ENCODE results near the gene DLGAP1.
A peak's percentile ranks its signal among the peaks of the same experiment; 100 is the strongest.

Gene DLGAP1

DNA sequence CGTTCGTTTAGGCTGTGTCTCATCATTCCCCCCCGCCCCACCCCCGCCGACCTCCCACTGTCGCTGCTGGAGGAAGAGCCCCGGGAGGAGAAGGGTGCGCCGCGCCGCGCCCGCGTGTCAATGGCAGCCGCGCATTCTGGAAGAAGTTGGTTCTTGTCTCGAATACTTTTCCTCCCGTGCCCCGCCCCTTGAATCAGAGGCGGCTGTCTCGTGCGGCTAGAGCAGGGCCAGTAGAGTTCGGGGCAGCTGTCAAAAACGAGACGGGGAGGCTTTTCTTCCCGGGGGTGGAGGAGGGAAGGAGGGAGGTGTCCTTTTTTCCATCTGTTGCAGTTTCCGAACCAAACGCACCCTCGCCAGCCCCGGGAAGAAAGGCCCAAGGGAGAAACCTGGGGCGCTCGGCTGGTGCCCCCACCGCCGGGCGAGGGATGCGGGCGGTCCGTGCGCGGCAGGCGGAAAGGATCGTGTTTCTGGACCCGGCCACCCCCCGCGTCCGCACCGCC lies 1005.5 kb downstream of the DLGAP1 start (continued):
- TF ChIP-seq, protein P1, sequence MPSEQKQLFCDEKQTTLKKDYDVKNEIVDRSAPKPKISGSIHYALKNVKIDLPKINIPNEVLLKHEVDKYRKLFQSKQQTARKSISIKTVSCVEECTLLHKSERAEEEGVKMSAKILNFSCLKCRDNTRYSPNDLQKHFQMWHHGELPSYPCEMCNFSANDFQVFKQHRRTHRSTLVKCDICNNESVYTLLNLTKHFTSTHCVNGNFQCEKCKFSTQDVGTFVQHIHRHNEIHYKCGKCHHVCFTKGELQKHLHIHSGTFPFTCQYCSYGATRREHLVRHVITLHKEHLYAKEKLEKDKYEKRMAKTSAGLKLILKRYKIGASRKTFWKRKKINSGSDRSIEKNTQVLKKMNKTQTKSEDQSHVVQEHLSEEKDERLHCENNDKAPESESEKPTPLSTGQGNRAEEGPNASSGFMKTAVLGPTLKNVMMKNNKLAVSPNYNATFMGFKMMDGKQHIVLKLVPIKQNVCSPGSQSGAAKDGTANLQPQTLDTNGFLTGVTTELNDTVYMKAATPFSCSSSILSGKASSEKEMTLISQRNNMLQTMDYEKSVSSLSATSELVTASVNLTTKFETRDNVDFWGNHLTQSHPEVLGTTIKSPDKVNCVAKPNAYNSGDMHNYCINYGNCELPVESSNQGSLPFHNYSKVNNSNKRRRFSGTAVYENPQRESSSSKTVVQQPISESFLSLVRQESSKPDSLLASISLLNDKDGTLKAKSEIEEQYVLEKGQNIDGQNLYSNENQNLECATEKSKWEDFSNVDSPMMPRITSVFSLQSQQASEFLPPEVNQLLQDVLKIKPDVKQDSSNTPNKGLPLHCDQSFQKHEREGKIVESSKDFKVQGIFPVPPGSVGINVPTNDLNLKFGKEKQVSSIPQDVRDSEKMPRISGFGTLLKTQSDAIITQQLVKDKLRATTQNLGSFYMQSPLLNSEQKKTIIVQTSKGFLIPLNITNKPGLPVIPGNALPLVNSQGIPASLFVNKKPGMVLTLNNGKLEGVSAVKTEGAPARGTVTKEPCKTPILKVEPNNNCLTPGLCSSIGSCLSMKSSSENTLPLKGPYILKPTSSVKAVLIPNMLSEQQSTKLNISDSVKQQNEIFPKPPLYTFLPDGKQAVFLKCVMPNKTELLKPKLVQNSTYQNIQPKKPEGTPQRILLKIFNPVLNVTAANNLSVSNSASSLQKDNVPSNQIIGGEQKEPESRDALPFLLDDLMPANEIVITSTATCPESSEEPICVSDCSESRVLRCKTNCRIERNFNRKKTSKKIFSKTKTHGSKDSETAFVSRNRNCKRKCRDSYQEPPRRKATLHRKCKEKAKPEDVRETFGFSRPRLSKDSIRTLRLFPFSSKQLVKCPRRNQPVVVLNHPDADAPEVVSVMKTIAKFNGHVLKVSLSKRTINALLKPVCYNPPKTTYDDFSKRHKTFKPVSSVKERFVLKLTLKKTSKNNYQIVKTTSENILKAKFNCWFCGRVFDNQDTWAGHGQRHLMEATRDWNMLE (tag by site-specific recombination; conservative IDR thresholded peaks at IDR 0.05; ENCODE audit: low read depth): no peak
- peak; percentile 61 for TF ChIP-seq KLF8 (tag by site-specific recombination; IDR thresholded peaks at IDR 0.05)

DNA sequence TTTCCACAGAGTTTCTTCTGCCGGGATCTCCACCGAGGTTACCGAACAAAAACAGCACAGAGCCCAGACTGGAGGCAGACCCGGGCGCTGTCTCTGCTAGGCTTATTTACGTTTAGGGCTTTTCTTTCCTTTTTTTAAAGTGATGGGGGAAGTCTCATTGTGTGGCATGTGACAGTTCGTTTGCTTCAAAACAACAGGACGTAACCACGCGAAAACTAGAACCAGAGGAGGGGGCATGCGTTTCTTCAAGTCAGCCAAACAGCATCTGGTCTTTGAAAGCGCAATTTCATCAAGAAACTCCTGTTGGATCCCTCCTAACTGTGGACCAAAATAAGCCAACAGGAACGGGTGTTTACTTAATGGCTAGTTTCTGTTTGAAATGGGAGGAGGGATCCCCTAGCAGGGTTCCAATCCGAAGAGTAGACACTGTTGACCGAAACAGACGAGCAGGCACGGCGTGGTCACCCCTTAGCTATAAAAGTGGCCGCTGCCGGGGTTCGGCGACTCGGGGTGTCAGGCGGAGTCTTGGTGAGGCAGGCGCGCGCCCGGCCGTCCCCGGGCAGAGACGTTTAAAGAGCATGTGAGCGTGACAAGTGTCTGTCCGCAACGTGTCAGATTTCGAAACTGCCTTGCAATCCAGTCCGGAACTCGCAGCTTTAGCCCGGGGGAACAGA lies 1006.1 kb downstream of the DLGAP1 start:
- H3K9me3 ChIP-seq (ENCODE audit: control insufficient read depth, insufficient read depth, low read depth, low read length): no peaks in the 10 kb centered on the region
- peak overlapping the region; percentile 98 for H3K27ac ChIP-seq (ENCODE audit: extremely low read depth, low read depth, low read length)
- ChIA-PET POLR2A (interaction anchor here (1.0 to 4.0 kb wide), 12 partner anchors 15 to 201 kb away, joined by 3 to 31 read pairs (median 8); partner anchors contain the start of gene MYL12A), CTCF (interaction anchor here (0.6 to 3.4 kb wide), 4 partner anchors 126 to 217 kb away, joined by 3 to 18 read pairs (median 3); no protein-coding TSS in a partner anchor)
- H3K4me1 ChIP-seq (ENCODE audit: control insufficient read depth, insufficient read depth, low read length): peaks cover 5% of the 10 kb centered on the region
- H3K4me3 ChIP-seq (ENCODE audit: low read depth, low read length): peak overlapping the region; percentile 56
- H3K36me3 ChIP-seq (ENCODE audit: control insufficient read depth in 2 of 2, insufficient read depth in 1 of 2, low read length in 2 of 2): no peaks in the 10 kb centered on the region
- TF ChIP-seq ZNF830 (tag by site-specific recombination; IDR thresholded peaks at IDR 0.05; ENCODE audit: low read depth): no peak
- no peak for TF ChIP-seq ZNF433 (tag by site-specific recombination; IDR thresholded peaks at IDR 0.05; ENCODE audit: low read depth)
- TF ChIP-seq, protein P2, sequence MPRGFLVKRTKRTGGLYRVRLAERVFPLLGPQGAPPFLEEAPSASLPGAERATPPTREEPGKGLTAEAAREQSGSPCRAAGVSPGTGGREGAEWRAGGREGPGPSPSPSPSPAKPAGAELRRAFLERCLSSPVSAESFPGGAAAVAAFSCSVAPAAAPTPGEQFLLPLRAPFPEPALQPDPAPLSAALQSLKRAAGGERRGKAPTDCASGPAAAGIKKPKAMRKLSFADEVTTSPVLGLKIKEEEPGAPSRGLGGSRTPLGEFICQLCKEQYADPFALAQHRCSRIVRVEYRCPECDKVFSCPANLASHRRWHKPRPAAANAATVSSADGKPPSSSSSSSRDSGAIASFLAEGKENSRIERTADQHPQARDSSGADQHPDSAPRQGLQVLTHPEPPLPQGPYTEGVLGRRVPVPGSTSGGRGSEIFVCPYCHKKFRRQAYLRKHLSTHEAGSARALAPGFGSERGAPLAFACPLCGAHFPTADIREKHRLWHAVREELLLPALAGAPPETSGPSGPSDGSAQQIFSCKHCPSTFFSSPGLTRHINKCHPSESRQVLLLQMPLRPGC (tag by site-specific recombination; IDR thresholded peaks at IDR 0.05): no peak
- TF ChIP-seq ZNF140 (tag by site-specific recombination; IDR thresholded peaks at IDR 0.05): no peak
- TF ChIP-seq, protein P3, sequence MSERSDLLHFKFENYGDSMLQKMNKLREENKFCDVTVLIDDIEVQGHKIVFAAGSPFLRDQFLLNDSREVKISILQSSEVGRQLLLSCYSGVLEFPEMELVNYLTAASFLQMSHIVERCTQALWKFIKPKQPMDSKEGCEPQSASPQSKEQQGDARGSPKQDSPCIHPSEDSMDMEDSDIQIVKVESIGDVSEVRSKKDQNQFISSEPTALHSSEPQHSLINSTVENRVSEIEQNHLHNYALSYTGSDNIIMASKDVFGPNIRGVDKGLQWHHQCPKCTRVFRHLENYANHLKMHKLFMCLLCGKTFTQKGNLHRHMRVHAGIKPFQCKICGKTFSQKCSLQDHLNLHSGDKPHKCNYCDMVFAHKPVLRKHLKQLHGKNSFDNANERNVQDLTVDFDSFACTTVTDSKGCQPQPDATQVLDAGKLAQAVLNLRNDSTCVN (tag by site-specific recombination; optimal IDR thresholded peaks at IDR 0.05): peak; percentile 59
- TF ChIP-seq, protein P4, sequence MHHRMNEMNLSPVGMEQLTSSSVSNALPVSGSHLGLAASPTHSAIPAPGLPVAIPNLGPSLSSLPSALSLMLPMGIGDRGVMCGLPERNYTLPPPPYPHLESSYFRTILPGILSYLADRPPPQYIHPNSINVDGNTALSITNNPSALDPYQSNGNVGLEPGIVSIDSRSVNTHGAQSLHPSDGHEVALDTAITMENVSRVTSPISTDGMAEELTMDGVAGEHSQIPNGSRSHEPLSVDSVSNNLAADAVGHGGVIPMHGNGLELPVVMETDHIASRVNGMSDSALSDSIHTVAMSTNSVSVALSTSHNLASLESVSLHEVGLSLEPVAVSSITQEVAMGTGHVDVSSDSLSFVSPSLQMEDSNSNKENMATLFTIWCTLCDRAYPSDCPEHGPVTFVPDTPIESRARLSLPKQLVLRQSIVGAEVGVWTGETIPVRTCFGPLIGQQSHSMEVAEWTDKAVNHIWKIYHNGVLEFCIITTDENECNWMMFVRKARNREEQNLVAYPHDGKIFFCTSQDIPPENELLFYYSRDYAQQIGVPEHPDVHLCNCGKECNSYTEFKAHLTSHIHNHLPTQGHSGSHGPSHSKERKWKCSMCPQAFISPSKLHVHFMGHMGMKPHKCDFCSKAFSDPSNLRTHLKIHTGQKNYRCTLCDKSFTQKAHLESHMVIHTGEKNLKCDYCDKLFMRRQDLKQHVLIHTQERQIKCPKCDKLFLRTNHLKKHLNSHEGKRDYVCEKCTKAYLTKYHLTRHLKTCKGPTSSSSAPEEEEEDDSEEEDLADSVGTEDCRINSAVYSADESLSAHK (tag by site-specific recombination; IDR thresholded peaks at IDR 0.05): peak; percentile 83
- TF ChIP-seq ZNF501 (tag by site-specific recombination; IDR thresholded peaks at IDR 0.05): no peak
- TF ChIP-seq ZNF785 (tag by site-specific recombination; IDR thresholded peaks at IDR 0.05): no peak
- peak; percentile 96 for TF ChIP-seq ZNF335 (tag by site-specific recombination; conservative IDR thresholded peaks at IDR 0.05)
- TF ChIP-seq, protein P5, sequence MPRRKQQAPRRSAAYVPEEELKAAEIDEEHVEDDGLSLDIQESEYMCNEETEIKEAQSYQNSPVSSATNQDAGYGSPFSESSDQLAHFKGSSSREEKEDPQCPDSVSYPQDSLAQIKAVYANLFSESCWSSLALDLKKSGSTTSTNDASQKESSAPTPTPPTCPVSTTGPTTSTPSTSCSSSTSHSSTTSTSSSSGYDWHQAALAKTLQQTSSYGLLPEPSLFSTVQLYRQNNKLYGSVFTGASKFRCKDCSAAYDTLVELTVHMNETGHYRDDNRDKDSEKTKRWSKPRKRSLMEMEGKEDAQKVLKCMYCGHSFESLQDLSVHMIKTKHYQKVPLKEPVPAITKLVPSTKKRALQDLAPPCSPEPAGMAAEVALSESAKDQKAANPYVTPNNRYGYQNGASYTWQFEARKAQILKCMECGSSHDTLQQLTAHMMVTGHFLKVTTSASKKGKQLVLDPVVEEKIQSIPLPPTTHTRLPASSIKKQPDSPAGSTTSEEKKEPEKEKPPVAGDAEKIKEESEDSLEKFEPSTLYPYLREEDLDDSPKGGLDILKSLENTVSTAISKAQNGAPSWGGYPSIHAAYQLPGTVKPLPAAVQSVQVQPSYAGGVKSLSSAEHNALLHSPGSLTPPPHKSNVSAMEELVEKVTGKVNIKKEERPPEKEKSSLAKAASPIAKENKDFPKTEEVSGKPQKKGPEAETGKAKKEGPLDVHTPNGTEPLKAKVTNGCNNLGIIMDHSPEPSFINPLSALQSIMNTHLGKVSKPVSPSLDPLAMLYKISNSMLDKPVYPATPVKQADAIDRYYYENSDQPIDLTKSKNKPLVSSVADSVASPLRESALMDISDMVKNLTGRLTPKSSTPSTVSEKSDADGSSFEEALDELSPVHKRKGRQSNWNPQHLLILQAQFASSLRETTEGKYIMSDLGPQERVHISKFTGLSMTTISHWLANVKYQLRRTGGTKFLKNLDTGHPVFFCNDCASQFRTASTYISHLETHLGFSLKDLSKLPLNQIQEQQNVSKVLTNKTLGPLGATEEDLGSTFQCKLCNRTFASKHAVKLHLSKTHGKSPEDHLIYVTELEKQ (tag by site-specific recombination; IDR thresholded peaks at IDR 0.05; ENCODE audit: borderline replicate concordance): 0 out of 2 replicates have a peak, but pooled peaks have one; percentile 11
- TF ChIP-seq ZNF37A (tag by site-specific recombination; IDR thresholded peaks at IDR 0.05): no peak
- TF ChIP-seq ZNF221 (tag by site-specific recombination; IDR thresholded peaks at IDR 0.05; ENCODE audit: borderline replicate concordance): no peak
- peak; percentile 14; the same call in 1 of the 2 replicates for TF ChIP-seq ZNF558 (tag by site-specific recombination; IDR thresholded peaks at IDR 0.05)
- TF ChIP-seq, protein P6, sequence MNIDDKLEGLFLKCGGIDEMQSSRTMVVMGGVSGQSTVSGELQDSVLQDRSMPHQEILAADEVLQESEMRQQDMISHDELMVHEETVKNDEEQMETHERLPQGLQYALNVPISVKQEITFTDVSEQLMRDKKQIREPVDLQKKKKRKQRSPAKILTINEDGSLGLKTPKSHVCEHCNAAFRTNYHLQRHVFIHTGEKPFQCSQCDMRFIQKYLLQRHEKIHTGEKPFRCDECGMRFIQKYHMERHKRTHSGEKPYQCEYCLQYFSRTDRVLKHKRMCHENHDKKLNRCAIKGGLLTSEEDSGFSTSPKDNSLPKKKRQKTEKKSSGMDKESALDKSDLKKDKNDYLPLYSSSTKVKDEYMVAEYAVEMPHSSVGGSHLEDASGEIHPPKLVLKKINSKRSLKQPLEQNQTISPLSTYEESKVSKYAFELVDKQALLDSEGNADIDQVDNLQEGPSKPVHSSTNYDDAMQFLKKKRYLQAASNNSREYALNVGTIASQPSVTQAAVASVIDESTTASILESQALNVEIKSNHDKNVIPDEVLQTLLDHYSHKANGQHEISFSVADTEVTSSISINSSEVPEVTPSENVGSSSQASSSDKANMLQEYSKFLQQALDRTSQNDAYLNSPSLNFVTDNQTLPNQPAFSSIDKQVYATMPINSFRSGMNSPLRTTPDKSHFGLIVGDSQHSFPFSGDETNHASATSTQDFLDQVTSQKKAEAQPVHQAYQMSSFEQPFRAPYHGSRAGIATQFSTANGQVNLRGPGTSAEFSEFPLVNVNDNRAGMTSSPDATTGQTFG (tag by site-specific recombination; IDR thresholded peaks at IDR 0.05; ENCODE audit: borderline replicate concordance): no peak
- TF ChIP-seq ZNF155 (tag by site-specific recombination; IDR thresholded peaks at IDR 0.05): no peak
- TF ChIP-seq ZBTB20 (tag by site-specific recombination; IDR thresholded peaks at IDR 0.05): no peak
